Measurements from ENCODE around the gene LYL1. TPM values are rescaled to one million over a fixed set of nuclear protein-coding genes. Genes with fewer than 3 reads are reported as not detected.

The LYL1 gene
- polyA plus RNA-seq, 1 donor from 2014 or later: not detected

GRCh38 chr19:13115936-13116281 lies 13.3 kb upstream of the LYL1 start:
- no peaks in the 10 kb centered on the region for H3K9me3 ChIP-seq (ENCODE audit: low read length)

GRCh38 chr19:13112555-13112954 lies 9.9 kb upstream of the LYL1 start:
- no peaks in the 10 kb centered on the region for H3F3A ChIP-seq (ENCODE audit: insufficient read depth, low read length, poor library complexity, severe bottlenecking)
- H3K79me2 ChIP-seq (replicated peaks; ENCODE audit: insufficient read depth, low read length): peaks cover 8% of the 10 kb centered on the region
- H3K9ac ChIP-seq (ENCODE audit: low read length): no peak overlapping the region
- no peaks in the 10 kb centered on the region for H3K36me3 ChIP-seq (ENCODE audit: insufficient read depth, low read length)
- no peaks in the 10 kb centered on the region for H3K9me3 ChIP-seq (ENCODE audit: low read length)
- H3K27ac ChIP-seq (ENCODE audit: low read length): no peak overlapping the region
- no peak overlapping the region for H3K4me3 ChIP-seq (ENCODE audit: low read length)
- H3K27me3 ChIP-seq (ENCODE audit: insufficient read depth, low read depth, low read length): no peaks in the 10 kb centered on the region
- H3K9me2 ChIP-seq (ENCODE audit: insufficient read depth, low read length): no peaks in the 10 kb centered on the region
- TF ChIP-seq EZH2 (IDR thresholded peaks at IDR 0.05; ENCODE audit: borderline replicate concordance, insufficient read depth, low read length, poor library complexity, severe bottlenecking): no peak
- no peak for TF ChIP-seq RAD21 (conservative IDR thresholded peaks at IDR 0.05)
- no peak for TF ChIP-seq REST (IDR thresholded peaks at IDR 0.05; ENCODE audit: borderline replicate concordance)
- TF ChIP-seq SMC3 (conservative IDR thresholded peaks at IDR 0.05; ENCODE audit: poor library complexity): no peak
- no peak for TF ChIP-seq EP300 (conservative IDR thresholded peaks at IDR 0.05; ENCODE audit: poor library complexity, severe bottlenecking)
- no peak for TF ChIP-seq CTCF (IDR thresholded peaks at IDR 0.05; ENCODE audit: poor library complexity, severe bottlenecking)
- TF ChIP-seq MXI1 (conservative IDR thresholded peaks at IDR 0.05; ENCODE audit: poor library complexity, severe bottlenecking): no peak
- TF ChIP-seq TAF1 (IDR thresholded peaks at IDR 0.05; ENCODE audit: low read depth): no peak
- no peak for TF ChIP-seq POLR2AphosphoS5 (IDR thresholded peaks at IDR 0.05)
- H4K20me1 ChIP-seq (ENCODE audit: insufficient read depth): no peaks in the 10 kb centered on the region
- H2AFZ ChIP-seq (ENCODE audit: low read depth, low read length): no peak overlapping the region
- H3K4me2 ChIP-seq (ENCODE audit: low read length): no peak overlapping the region

More at GRCh38 chr19:13115936-13116281, 13.3 kb upstream of the LYL1 start:
- no peaks in the 10 kb centered on the region for H3K9me2 ChIP-seq (ENCODE audit: insufficient read depth, low read length)
- peak overlapping the region; percentile 94 for H3K4me3 ChIP-seq (ENCODE audit: low read length)
- H3K36me3 ChIP-seq (ENCODE audit: insufficient read depth, low read length): no peaks in the 10 kb centered on the region
- no peaks in the 10 kb centered on the region for H3F3A ChIP-seq (ENCODE audit: insufficient read depth, low read length, poor library complexity, severe bottlenecking)
- peak overlapping the region; percentile 74 for H3K9ac ChIP-seq (ENCODE audit: low read length)
- H2AFZ ChIP-seq (ENCODE audit: low read depth, low read length): peak overlapping the region; percentile 63
- no peaks in the 10 kb centered on the region for H4K20me1 ChIP-seq (ENCODE audit: insufficient read depth)
- TF ChIP-seq CTCF (IDR thresholded peaks at IDR 0.05; ENCODE audit: poor library complexity, severe bottlenecking) (no peak), TAF1 (IDR thresholded peaks at IDR 0.05; ENCODE audit: low read depth) (no peak)
- H3K4me2 ChIP-seq (ENCODE audit: low read length): peak overlapping the region; percentile 78
- H3K79me2 ChIP-seq (replicated peaks; ENCODE audit: insufficient read depth, low read length): peaks cover 34% of the 10 kb centered on the region
- peak overlapping the region; percentile 15 for H3K27ac ChIP-seq (ENCODE audit: low read length)
- H3K27me3 ChIP-seq (ENCODE audit: insufficient read depth, low read depth, low read length): no peaks in the 10 kb centered on the region
